CD4-positive, alpha-beta T cell (primary cell): ENCODE data around the gene CCSER1. TPM values are rescaled to one million over a fixed set of nuclear protein-coding genes. Genes with fewer than 3 reads are reported as not detected.

Experiments
- ATAC-seq: fragments of 200-7000 bp; cut with Tn5 transposase; one replicate; pipeline ENCODE4 v1.10.0; 2022; ENCODE audit warnings: mild to moderate bottlenecking; ENCODE audit not compliant: poor library complexity
- CTCF ChIA-PET: fragments of 350-600 bp; sonication (Branson Sonifier 250); formaldehyde crosslinking; loops from one replicate; lab custom pipeline; 2021; ENCODE audit warnings: antibody characterized with exemption, inconsistent platforms; lab: Charles Lee
- POLR2A ChIA-PET: fragments of 350-600 bp; sonication (Branson Sonifier 250); formaldehyde crosslinking; loops from one replicate; lab custom pipeline; 2021; ENCODE audit warnings: antibody characterized with exemption, inconsistent platforms; lab: Charles Lee
- DNase-seq, 14 experiments: peaks; one replicate each; pipeline ENCODE4 v3.0.0-alpha.2; 2013 to 2020; ENCODE audit warnings: mixed read lengths in 2 of 14
- H3K27ac ChIP-seq, 2 donors: one replicate each; pipeline versions ENCODE4 v1.5.1 to v1.7.0; 2013; ENCODE audit warnings: low read length in 2 of 2, low read depth in 1 of 2, mild to moderate bottlenecking in 1 of 2
- H3K27me3 ChIP-seq, 2 experiments: 1 replicate in 1 of 2; 2 replicates in 1 of 2; pipeline versions ENCODE4 v1.6.1 to v1.7.0; 2013; ENCODE audit warnings: low read length in 2 of 2, control low read depth in 1 of 2, mild to moderate bottlenecking in 1 of 2, moderate library complexity in 1 of 2; ENCODE audit not compliant: insufficient read depth in 2 of 2, control insufficient read depth in 1 of 2
- H3K36me3 ChIP-seq: one replicate; pipeline ENCODE4 v1.6.1; 2013; ENCODE audit warnings: low read length, control low read depth; ENCODE audit not compliant: insufficient read depth
- H3K4me1 ChIP-seq: one replicate; pipeline ENCODE4 v1.6.1; 2013; ENCODE audit warnings: low read length, control low read depth; ENCODE audit not compliant: insufficient read depth
- H3K4me3 ChIP-seq: one replicate; pipeline ENCODE4 v1.5.1; 2013; ENCODE audit warnings: mild to moderate bottlenecking, low read length, moderate library complexity
- H3K9me3 ChIP-seq, 2 experiments: 1 replicate in 1 of 2; 2 replicates in 1 of 2; pipeline versions ENCODE4 v1.6.1 to v1.7.0; 2013; ENCODE audit warnings: low read length in 2 of 2, mild to moderate bottlenecking in 2 of 2, control low read depth in 1 of 2, moderate library complexity in 1 of 2; ENCODE audit not compliant: control insufficient read depth in 1 of 2, insufficient read depth in 1 of 2
- H3K27ac Mint-ChIP-seq: one replicate; pipeline ENCODE4 v1.8.0; 2020; ENCODE audit warnings: mixed read lengths
- H3K27me3 Mint-ChIP-seq: one replicate; pipeline ENCODE4 v1.8.0; 2021; ENCODE audit warnings: mixed read lengths
- H3K36me3 Mint-ChIP-seq: one replicate; pipeline ENCODE4 v1.8.0; 2021; ENCODE audit warnings: low read depth, mixed read lengths
- H3K4me1 Mint-ChIP-seq: one replicate; pipeline ENCODE4 v1.8.0; 2021; ENCODE audit warnings: low read depth, mixed read lengths
- H3K4me3 Mint-ChIP-seq: one replicate; pipeline ENCODE4 v1.8.0; 2020; ENCODE audit warnings: mild to moderate bottlenecking, mixed read lengths
- H3K9me3 Mint-ChIP-seq: one replicate; pipeline ENCODE4 v1.8.0; 2020; ENCODE audit warnings: mixed read lengths
- intact Hi-C, 2 experiments: fragments of 100-400 bp; cut with DNase I in 1 of 2; cut with micrococcal nuclease in 1 of 2; formaldehyde crosslinking; loops; one replicate each; pipeline versions ENCODE4 v1.15.1 to v1.9.0; 2023 to 2025; cut with DNase I, micrococcal nuclease
- total RNA-seq, 174 experiments: library from RNA in 2 of 174; stranded (reverse) in 2 of 174; gene quantifications; one replicate each; pipeline ENCODE4 v1.2.3 and lab custom pipeline; 2021 to 2026
- TF ChIP-seq, protein P1 (sequence below): fragments of 200-600 bp; IDR thresholded peaks from one replicate; pipeline ENCODE4 v1.8.0; 2022; ENCODE audit warnings: antibody characterized with exemption, mild to moderate bottlenecking

The CCSER1 gene
- total RNA-seq, 2 experiments from 2014 or later, result 0.36 to 0.71 TPM

DNA sequence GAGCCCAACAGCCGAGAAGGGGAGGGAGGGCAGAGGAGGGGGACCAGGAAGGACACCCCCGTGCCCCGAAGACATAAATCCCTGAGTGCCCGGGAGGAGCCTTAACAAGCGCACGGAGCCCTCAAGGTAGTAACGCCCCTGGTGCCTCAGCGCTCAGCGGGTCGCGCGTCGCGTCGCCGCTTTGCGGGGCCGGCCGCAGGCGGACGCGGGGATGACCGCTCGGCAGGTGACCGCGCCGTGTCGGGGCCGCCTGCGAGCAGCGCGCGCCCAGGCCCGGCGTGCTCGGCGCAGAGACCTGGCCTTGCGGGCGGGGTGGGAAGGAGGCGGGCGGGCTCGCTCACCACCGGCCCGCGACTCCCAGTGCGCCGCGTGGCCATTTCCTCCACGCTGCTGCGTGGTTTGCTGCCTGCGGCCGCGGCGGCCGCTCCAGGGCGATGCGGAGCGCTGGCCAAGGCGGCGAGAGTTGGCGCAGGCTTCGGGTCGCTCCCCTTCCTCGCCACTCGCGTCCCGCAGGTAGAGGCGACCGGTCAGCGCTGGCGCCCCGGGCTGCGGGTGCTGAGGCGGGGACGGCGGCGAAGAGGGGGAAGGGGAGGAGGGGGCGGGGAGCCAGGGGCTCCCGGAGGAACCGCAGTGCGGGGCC lies 632 bp downstream of the CCSER1 start:
- H3K4me3 Mint-ChIP-seq, result peak overlapping the region; percentile 84
- Histone ChIP-seq H3K4me1 (peaks cover 13% of the 10 kb centered on the region), H3K9me3 (peaks cover 0 to 9% of the 10 kb centered on the region in 2 experiments), H3K27me3 (peaks cover 19 to 32% of the 10 kb centered on the region in 2 experiments), H3K27ac (no peak overlapping the region), H3K36me3 (no peaks in the 10 kb centered on the region), H3K4me3 (peak overlapping the region; percentile 42)
- intact Hi-C loops, result no loop called here
- ATAC-seq, result peak; percentile 11
- peaks cover 25% of the 10 kb centered on the region for H3K4me1 Mint-ChIP-seq
- DNase-seq, result peak in 3 of 14 experiments; percentile 4 to 27 (median 17)
- no peaks in the 10 kb centered on the region for H3K36me3 Mint-ChIP-seq
- ChIA-PET CTCF (no interaction called here), POLR2A (no interaction called here)
- H3K9me3 Mint-ChIP-seq, result no peaks in the 10 kb centered on the region
- H3K27me3 Mint-ChIP-seq, result peaks cover 67% of the 10 kb centered on the region
- TF ChIP-seq, protein P1, sequence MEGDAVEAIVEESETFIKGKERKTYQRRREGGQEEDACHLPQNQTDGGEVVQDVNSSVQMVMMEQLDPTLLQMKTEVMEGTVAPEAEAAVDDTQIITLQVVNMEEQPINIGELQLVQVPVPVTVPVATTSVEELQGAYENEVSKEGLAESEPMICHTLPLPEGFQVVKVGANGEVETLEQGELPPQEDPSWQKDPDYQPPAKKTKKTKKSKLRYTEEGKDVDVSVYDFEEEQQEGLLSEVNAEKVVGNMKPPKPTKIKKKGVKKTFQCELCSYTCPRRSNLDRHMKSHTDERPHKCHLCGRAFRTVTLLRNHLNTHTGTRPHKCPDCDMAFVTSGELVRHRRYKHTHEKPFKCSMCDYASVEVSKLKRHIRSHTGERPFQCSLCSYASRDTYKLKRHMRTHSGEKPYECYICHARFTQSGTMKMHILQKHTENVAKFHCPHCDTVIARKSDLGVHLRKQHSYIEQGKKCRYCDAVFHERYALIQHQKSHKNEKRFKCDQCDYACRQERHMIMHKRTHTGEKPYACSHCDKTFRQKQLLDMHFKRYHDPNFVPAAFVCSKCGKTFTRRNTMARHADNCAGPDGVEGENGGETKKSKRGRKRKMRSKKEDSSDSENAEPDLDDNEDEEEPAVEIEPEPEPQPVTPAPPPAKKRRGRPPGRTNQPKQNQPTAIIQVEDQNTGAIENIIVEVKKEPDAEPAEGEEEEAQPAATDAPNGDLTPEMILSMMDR, result no peak
- H3K27ac Mint-ChIP-seq, result no peak overlapping the region

DNA sequence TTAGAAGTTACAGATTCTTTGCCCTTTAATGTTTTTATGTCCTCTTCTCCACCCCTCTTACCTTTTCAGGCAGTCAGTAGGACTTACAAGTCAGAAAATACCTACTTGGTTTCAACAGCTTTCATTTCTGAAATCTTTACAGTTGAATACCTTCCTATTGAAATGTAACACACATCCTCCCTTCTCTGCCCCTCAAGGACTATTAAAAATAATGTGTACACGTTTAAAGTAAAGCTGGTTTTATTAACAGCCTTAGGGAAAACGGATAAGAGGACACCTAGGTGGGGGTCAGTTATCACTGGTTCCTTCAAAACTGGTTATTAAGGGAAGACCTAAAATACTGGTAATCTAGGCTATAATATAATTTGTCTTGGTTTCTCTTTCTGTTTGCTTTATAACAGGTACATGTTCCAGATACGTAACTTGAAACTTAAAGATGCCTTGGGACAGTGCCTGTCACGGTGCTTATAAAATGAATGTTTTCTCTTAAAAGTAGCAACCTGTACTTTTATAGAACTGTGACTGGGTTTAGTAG lies 1.8 kb downstream of the CCSER1 start:
- H3K27me3 ChIP-seq, result peaks cover 19 to 32% of the 10 kb centered on the region in 2 experiments
- no peak overlapping the region for H3K27ac ChIP-seq
- H3K4me3 ChIP-seq, result no peak overlapping the region
- Mint-ChIP-seq H3K27me3 (peaks cover 64% of the 10 kb centered on the region), H3K36me3 (no peaks in the 10 kb centered on the region), H3K4me3 (peak overlapping the region; percentile 82), H3K4me1 (peaks cover 25% of the 10 kb centered on the region), H3K9me3 (no peaks in the 10 kb centered on the region), H3K27ac (peak overlapping the region; percentile 35)
- H3K4me1 ChIP-seq, result peaks cover 13% of the 10 kb centered on the region
- intact Hi-C loops, result no loop called here
- CTCF ChIA-PET, result no interaction called here
- TF ChIP-seq, protein P1, result no peak
- H3K9me3 ChIP-seq, result peaks cover 0 to 9% of the 10 kb centered on the region in 2 experiments
- no peak for ATAC-seq
- no peak for DNase-seq
- H3K36me3 ChIP-seq, result no peaks in the 10 kb centered on the region
- POLR2A ChIA-PET, result no interaction called here

DNA sequence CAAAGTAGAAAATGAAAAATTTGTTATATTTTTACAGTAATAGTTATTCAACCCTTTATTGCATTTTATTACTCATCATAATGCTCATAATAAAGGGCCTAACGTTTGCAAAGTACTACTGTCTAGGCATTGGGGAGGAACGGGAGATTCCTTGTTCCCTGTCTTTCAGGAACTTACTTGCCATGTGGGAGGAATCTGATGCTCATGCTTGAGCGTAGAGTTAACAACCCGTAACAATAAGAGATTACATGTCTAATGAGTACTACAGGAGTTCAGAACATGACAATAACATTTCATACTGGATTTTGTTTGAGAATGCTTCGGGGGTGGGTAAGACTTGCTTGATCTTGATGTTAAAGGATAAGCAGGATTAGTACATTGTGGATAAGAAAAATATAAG lies 2.9 kb downstream of the CCSER1 start:
- Histone ChIP-seq H3K27me3 (peaks cover 19 to 32% of the 10 kb centered on the region in 2 experiments), H3K4me1 (peaks cover 13% of the 10 kb centered on the region), H3K36me3 (no peaks in the 10 kb centered on the region), H3K27ac (no peak overlapping the region), H3K4me3 (no peak overlapping the region), H3K9me3 (peaks cover 0 to 9% of the 10 kb centered on the region in 2 experiments)
- H3K4me1 Mint-ChIP-seq, result peaks cover 25% of the 10 kb centered on the region
- ATAC-seq, result no peak
- H3K27me3 Mint-ChIP-seq, result peaks cover 56% of the 10 kb centered on the region
- no peak overlapping the region for H3K4me3 Mint-ChIP-seq
- no peak for DNase-seq
- no peaks in the 10 kb centered on the region for H3K9me3 Mint-ChIP-seq
- TF ChIP-seq, protein P1, result no peak
- H3K36me3 Mint-ChIP-seq, result no peaks in the 10 kb centered on the region
- POLR2A ChIA-PET, result no interaction called here
- intact Hi-C loops, result no loop called here
- no peak overlapping the region for H3K27ac Mint-ChIP-seq
- CTCF ChIA-PET, result no interaction called here
